GM12878 (cell line): Measurements from ENCODE around the gene COQ3. TPM values are rescaled to one million over a fixed set of nuclear protein-coding genes. Genes with fewer than 3 reads are reported as not detected.

ENCODE experiments used
- BHLHE40 ChIP-seq, 2 experiments: fragments of 450-650 bp in 1 of 2; IDR thresholded peaks; 2 replicates each; pipeline ENCODE4 v1.6.1; 2011 to 2017; ENCODE audit warnings: low read depth in 2 of 2, borderline replicate concordance in 1 of 2, improper control_type of control experiment in 1 of 2, low read length in 1 of 2, mild to moderate bottlenecking in 1 of 2
- CREB1 ChIP-seq: IDR thresholded peaks from 2 replicates; pipeline ENCODE4 v1.6.1; 2012; ENCODE audit warnings: low read depth, mild to moderate bottlenecking, inconsistent platforms
- E4F1 ChIP-seq: fragments of 450-650 bp; IDR thresholded peaks from 2 replicates; pipeline ENCODE4 v1.6.1; 2018; ENCODE audit warnings: borderline replicate concordance, mild to moderate bottlenecking; ENCODE audit not compliant: partially characterized antibody
- GATAD2B ChIP-seq: fragments of 450-650 bp; conservative IDR thresholded peaks from 2 replicates; pipeline ENCODE4 v1.6.1; 2017; ENCODE audit warnings: low read depth, mild to moderate bottlenecking, moderate library complexity
- HDAC6 ChIP-seq: fragments of 200-600 bp; sonication (generic); IDR thresholded peaks from one replicate; pipeline ENCODE4 v1.8.0; 2017; ENCODE audit warnings: antibody characterized with exemption; ENCODE audit not compliant: unreplicated experiment
- KAT2A ChIP-seq: conservative IDR thresholded peaks from 2 replicates; pipeline ENCODE4 v1.6.1; 2011; ENCODE audit warnings: low read depth, low read length; ENCODE audit not compliant: control insufficient read depth
- NR2F1 ChIP-seq: fragments of 450-650 bp; conservative IDR thresholded peaks from 2 replicates; pipeline ENCODE4 v1.6.1; 2017; ENCODE audit warnings: mild to moderate bottlenecking
- PML ChIP-seq: IDR thresholded peaks from 2 replicates; pipeline ENCODE4 v1.6.1; 2012; ENCODE audit warnings: low read length, inconsistent platforms
- POLR2AphosphoS2 ChIP-seq: IDR thresholded peaks from 2 replicates; pipeline ENCODE4 v1.6.1; 2011; ENCODE audit warnings: low read depth, mild to moderate bottlenecking, low read length, improper control_type of control experiment, moderate library complexity
- RBBP5 ChIP-seq: fragments of 200-600 bp; sonication (generic); conservative IDR thresholded peaks from 2 replicates; pipeline ENCODE4 v1.6.1; 2016
- RELA ChIP-seq: fragments of 450-650 bp; IDR thresholded peaks from 2 replicates; pipeline ENCODE4 v1.8.0; 2014; ENCODE audit warnings: borderline replicate concordance; ENCODE audit not compliant: partially characterized antibody
- RELB ChIP-seq: fragments of 450-650 bp; IDR thresholded peaks from 2 replicates; pipeline ENCODE4 v1.6.1; 2017; ENCODE audit warnings: low read depth, mild to moderate bottlenecking, moderate library complexity
- RFX5 ChIP-seq: IDR thresholded peaks from 2 replicates; pipeline ENCODE4 v1.6.1; 2011; ENCODE audit warnings: low read depth, low read length, improper control_type of control experiment
- SP1 ChIP-seq: IDR thresholded peaks from one replicate; pipeline ENCODE4 v1.6.1; 2011; ENCODE audit warnings: low read depth, low read length
- SREBF1 ChIP-seq: IDR thresholded peaks from 2 replicates; pipeline ENCODE4 v1.6.1; 2012; ENCODE audit warnings: mild to moderate bottlenecking, low read length
- STAT1 ChIP-seq: fragments of 450-650 bp; conservative IDR thresholded peaks from 2 replicates; pipeline ENCODE4 v1.6.1; 2014; ENCODE audit warnings: antibody characterized with exemption, mild to moderate bottlenecking
- TCF3 ChIP-seq: IDR thresholded peaks from 2 replicates; pipeline ENCODE4 v1.6.1; 2012; ENCODE audit warnings: low read depth, mild to moderate bottlenecking, low read length, borderline replicate concordance; ENCODE audit not compliant: insufficient read depth
- ZBED1 ChIP-seq: IDR thresholded peaks from 2 replicates; pipeline ENCODE4 v1.6.1; 2016; ENCODE audit warnings: borderline replicate concordance
- ZNF217 ChIP-seq: fragments of 450-650 bp; IDR thresholded peaks from 2 replicates; pipeline ENCODE4 v1.6.1; 2017; ENCODE audit warnings: antibody characterized with exemption, mild to moderate bottlenecking
- ZNF687 ChIP-seq: fragments of 450-650 bp; IDR thresholded peaks from 2 replicates; pipeline ENCODE4 v1.6.1; 2017; ENCODE audit warnings: mild to moderate bottlenecking, moderate library complexity
- polyA plus RNA-seq, 11 experiments: library from polyadenylated mRNA; depleted of rRNA in 4 of 11; unstranded in 6 of 11; stranded (reverse) in 5 of 11; fragments of >200 nt; fragmentation: Nextera tagmentation in 4 of 11; fragmentation: Illumina TruSeq in 1 of 11; extraction: Ambion mirVana in 4 of 11; extraction: Trizol in 1 of 11; gene quantifications; 1 replicate in 1 of 11; 2 replicates in 10 of 11; pipeline versions ENCODE4 v1.2.1 to v1.2.3, GENCODE V29; 2011 to 2016; ENCODE audit warnings: inconsistent platforms in 2 of 11, missing spikeins in 2 of 11, low read depth in 1 of 11
- total RNA-seq, 4 experiments: library from RNA; depleted of rRNA in 3 of 4; stranded (reverse); fragments of >200 nt in 3 of 4; fragmentation: Illumina TruSeq in 1 of 4; extraction: Trizol in 1 of 4; gene quantifications; 2 replicates each; pipeline versions ENCODE4 v1.2.1 to v1.2.3, GENCODE V29; 2013 to 2021
- TF ChIP-seq, protein P1 (sequence below): fragments of 450-650 bp; IDR thresholded peaks from 2 replicates; pipeline ENCODE4 v1.6.1; 2014; ENCODE audit warnings: mild to moderate bottlenecking

The COQ3 gene
- total and polyA plus RNA-seq, 10 of the 15 experiments (the other 5 are each of a cell fraction or from before 2014, with no cell fraction given): 9.3 to 50.6 (median 16.0) TPM

- TF ChIP-seq GATAD2B (no peak), ZNF687 (peak; percentile 71), STAT1 (no peak; the same call in 1 of the 2 replicates), RELB (peak; percentile 91), BHLHE40 (IDR thresholded peaks at IDR 0.05; ENCODE audit: borderline replicate concordance in 1 of 2, low read depth in 2 of 2, low read length in 1 of 2) (peak; percentile 61 to 78), SP1 (no peak), ZNF217 (no peak), HDAC6 (peak; percentile 41), PML (peak; percentile 98), SREBF1 (peak; percentile 70), RBBP5 (0 out of 2 replicates have a peak, but pooled peaks have one; percentile 31), POLR2AphosphoS2 (peak; percentile 89; the same call in 1 of the 2 replicates), RFX5 (no peak), NR2F1 (peak; percentile 59; the same call in 1 of the 2 replicates), CREB1 (peak; percentile 85), RELA (peak; percentile 40), KAT2A (no peak), TCF3 (no peak), E4F1 (no peak), ZBED1 (peak; percentile 69)
- TF ChIP-seq, protein P1, sequence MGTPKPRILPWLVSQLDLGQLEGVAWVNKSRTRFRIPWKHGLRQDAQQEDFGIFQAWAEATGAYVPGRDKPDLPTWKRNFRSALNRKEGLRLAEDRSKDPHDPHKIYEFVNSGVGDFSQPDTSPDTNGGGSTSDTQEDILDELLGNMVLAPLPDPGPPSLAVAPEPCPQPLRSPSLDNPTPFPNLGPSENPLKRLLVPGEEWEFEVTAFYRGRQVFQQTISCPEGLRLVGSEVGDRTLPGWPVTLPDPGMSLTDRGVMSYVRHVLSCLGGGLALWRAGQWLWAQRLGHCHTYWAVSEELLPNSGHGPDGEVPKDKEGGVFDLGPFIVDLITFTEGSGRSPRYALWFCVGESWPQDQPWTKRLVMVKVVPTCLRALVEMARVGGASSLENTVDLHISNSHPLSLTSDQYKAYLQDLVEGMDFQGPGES: no peak
These were observed 31.0 kb upstream of the COQ3 start, which contains the start of gene PNISR (continued) for GRCh38 chr6:99424761-99425646.
